Stomach (tissue), 4 donors: ENCODE results near the gene PAPSS1.

Experiments used
- CTCF ChIP-seq, 7 experiments: fragments of 450-650 bp in 4 of 7; fragments of 200-600 bp in 3 of 7; sonication (generic) in 3 of 7; IDR thresholded peaks; one replicate each; pipeline ENCODE4 v1.5.1; 2016 to 2019; ENCODE audit warnings: antibody characterized with exemption in 7 of 7, control low read depth in 2 of 7, mild to moderate bottlenecking in 1 of 7
- EP300 ChIP-seq: sonication (generic); formaldehyde crosslinking; IDR thresholded peaks from one replicate; pipeline ENCODE4 v1.6.1; 2017; ENCODE audit warnings: antibody characterized with exemption
- POLR2A ChIP-seq, 4 donors: fragments of 450-650 bp; IDR thresholded peaks; one replicate each; pipeline ENCODE4 v1.6.1; 2016; ENCODE audit warnings: antibody characterized with exemption in 4 of 4, control low read depth in 2 of 4, mild to moderate bottlenecking in 1 of 4, moderate library complexity in 1 of 4
- POLR2AphosphoS5 ChIP-seq, 3 donors: sonication (generic); formaldehyde crosslinking; IDR thresholded peaks; one replicate each; pipeline ENCODE4 v1.6.1; 2016; ENCODE audit warnings: antibody characterized with exemption in 3 of 3

DNA sequence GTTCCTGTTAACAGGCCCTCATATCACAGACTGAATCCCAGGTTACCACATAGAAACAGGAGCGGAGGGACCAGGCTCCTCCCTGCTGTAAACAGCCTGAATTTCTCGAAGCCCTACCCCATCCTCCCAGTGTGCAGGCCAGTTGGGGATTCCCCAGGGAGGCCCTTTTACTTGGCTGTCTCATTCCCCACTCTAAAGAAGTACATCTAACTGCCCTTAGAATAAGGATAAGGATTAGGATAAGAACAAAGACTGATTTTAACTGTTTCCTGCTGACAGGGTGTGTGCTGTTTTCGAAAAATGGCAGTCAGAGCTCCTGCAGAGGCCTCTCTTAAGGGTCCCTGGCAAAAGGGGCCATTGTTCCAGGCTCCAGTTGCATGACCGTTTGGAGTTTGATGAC lies 133.7 kb downstream of the PAPSS1 start:
- TF ChIP-seq CTCF (IDR thresholded peaks at IDR 0.05) (no peak), POLR2A (IDR thresholded peaks at IDR 0.05) (no peak), POLR2AphosphoS5 (IDR thresholded peaks at IDR 0.05) (no peak), EP300 (no peak)
